ENCODE measurements around the gene CHP2. TPM values are rescaled to one million over a fixed set of nuclear protein-coding genes. Genes with fewer than 3 reads are reported as not detected.

The CHP2 gene
- total and polyA plus RNA-seq, 2 of the 13 experiments (the other 11 are each of a cell fraction or from before 2014, with no cell fraction given), result not detected

GRCh38 chr16:23711785-23712184 is 43.0 kb upstream of the CHP2 start (continued):
- TF ChIP-seq ZNF781 (CRISPR knock-in tag; IDR thresholded peaks at IDR 0.05; ENCODE audit: borderline replicate concordance, not compliant biosample characterization), result no peak
- TF ChIP-seq IRF9 (CRISPR knock-in tag; IDR thresholded peaks at IDR 0.05; ENCODE audit: borderline replicate concordance), result no peak

GRCh38 chr16:23712976-23713375 is 41.9 kb upstream of the CHP2 start, which contains the start of gene ERN2:
TSS of gene ERN2 (minus strand) at chr16:23713222. CDS start at chr16:23713187, 35 bp downstream.
- no peak within 1 kb of the TSS for H3K4me3 ChIP-seq (replicated peaks in 1 of 3; ENCODE audit: insufficient read depth in 1 of 3, low read depth in 2 of 3, low read length in 3 of 3)
- WGBS (ENCODE audit: low lambda C conversion rate), result 82% methylated on average over 29 of the region's 37 CpGs
- no peaks in the 10 kb centered on the region for H3K36me3 ChIP-seq (replicated peaks in 1 of 2; ENCODE audit: control insufficient read depth in 1 of 2, insufficient read depth in 2 of 2, low read length in 2 of 2)
- ChIA-PET POLR2A (no interaction called here), CTCF (ENCODE audit: low intra/inter-chr PET ratio, low total read pairs) (no interaction called here)
- H3K9ac ChIP-seq (ENCODE audit: insufficient read depth, low read depth, low read length), result no peak within 1 kb of the TSS
- ATAC-seq, result no peak
- no peak for TF ChIP-seq MXI1 (IDR thresholded peaks at IDR 0.05; ENCODE audit: borderline replicate concordance, low read depth, low read length)
- TF ChIP-seq ZNF768 (CRISPR knock-in tag; IDR thresholded peaks at IDR 0.05), result peak; percentile 56; the same call in 1 of the 2 replicates
- DNase-seq (ENCODE audit: low spot score), result no peak
- intact Hi-C loops (cut with micrococcal nuclease; ENCODE audit: unreplicated experiment), result no loop called here
- H3K27ac ChIP-seq (ENCODE audit: extremely low read length, insufficient read depth, low read length), result no peak within 1 kb of the TSS
- BruUV-seq (replicated peaks), result no TSS peak
- in situ Hi-C loops (cut with HindIII; ENCODE audit: extremely low pct_ligation_motif_present, low pct_unique_long_range_greater_than_20kb), result loop anchor here (10.0 kb wide), 1 partner anchor 62 kb away; no protein-coding TSS in a partner anchor
- no peak within 1 kb of the TSS for H3K4me2 ChIP-seq (ENCODE audit: low read depth, low read length)
- H3K79me2 ChIP-seq (ENCODE audit: insufficient read depth, low read length), result no peaks in the 10 kb centered on the region
- peaks cover 3 to 8% of the 10 kb centered on the region in 2 experiments; a peak in 1 of 5 replicates for H3K27me3 ChIP-seq (ENCODE audit: control insufficient read depth in 1 of 2, insufficient read depth in 2 of 2, low read length in 2 of 2)
- peaks cover under 1% of the 10 kb centered on the region; the same call in 1 of the 2 replicates for H3K4me1 ChIP-seq (ENCODE audit: insufficient read depth, low read length)
- no peak within 1 kb of the TSS for H2AFZ ChIP-seq (ENCODE audit: low read length)
- no peaks in the 10 kb centered on the region for H4K20me1 ChIP-seq (ENCODE audit: insufficient read depth, low read length)
- H3K9me3 ChIP-seq (ENCODE audit: low read length), result peaks cover 19% of the 10 kb centered on the region
- FAIRE-seq, result no peak

- in situ Hi-C loops (cut with HindIII; ENCODE audit: extremely low pct_ligation_motif_present, low pct_unique_long_range_greater_than_20kb) (loop anchor here (10.0 kb wide), 1 partner anchor 58 kb away; no protein-coding TSS in a partner anchor), intact Hi-C loops (cut with micrococcal nuclease; ENCODE audit: unreplicated experiment) (no loop called here)
- H3K9me3 ChIP-seq (ENCODE audit: low read length), result no peaks in the 10 kb centered on the region
- H3K4me1 ChIP-seq (ENCODE audit: insufficient read depth, low read length), result no peaks in the 10 kb centered on the region
- ATAC-seq (no peak), FAIRE-seq (no peak), DNase-seq (ENCODE audit: low spot score) (no peak)
- H3K27me3 ChIP-seq (ENCODE audit: control insufficient read depth in 1 of 2, insufficient read depth in 2 of 2, low read length in 2 of 2), result peaks cover 0 to 8% of the 10 kb centered on the region in 2 experiments; a peak in 1 of 5 replicates
- no peak overlapping the region for H3K4me2 ChIP-seq (ENCODE audit: low read depth, low read length)
- WGBS (ENCODE audit: low lambda C conversion rate), result 53% methylated on average over 5 of the region's 5 CpGs
- no TSS peak for BruUV-seq (replicated peaks)
- H3K4me3 ChIP-seq (replicated peaks in 1 of 3; ENCODE audit: insufficient read depth in 1 of 3, low read depth in 2 of 3, low read length in 3 of 3), result no peak overlapping the region
- no peak overlapping the region for H2AFZ ChIP-seq (ENCODE audit: low read length)
- H3K27ac ChIP-seq (ENCODE audit: extremely low read length, insufficient read depth, low read length), result no peak overlapping the region
- POLR2A ChIA-PET, result no interaction called here
- H3K36me3 ChIP-seq (replicated peaks in 1 of 2; ENCODE audit: control insufficient read depth in 1 of 2, insufficient read depth in 2 of 2, low read length in 2 of 2), result no peaks in the 10 kb centered on the region
- no peaks in the 10 kb centered on the region for H4K20me1 ChIP-seq (ENCODE audit: insufficient read depth, low read length)
- no peak overlapping the region for H3K9ac ChIP-seq (ENCODE audit: insufficient read depth, low read depth, low read length)
- CTCF ChIA-PET (ENCODE audit: low intra/inter-chr PET ratio, low total read pairs), result no interaction called here
- no peaks in the 10 kb centered on the region for H3K79me2 ChIP-seq (ENCODE audit: insufficient read depth, low read length)
- TF ChIP-seq MAFK (conservative IDR thresholded peaks at IDR 0.05 in 1 of 2, IDR thresholded peaks at IDR 0.05 in 1 of 2; ENCODE audit: low read length in 2 of 2) (peak; percentile 50 to 72; a peak in 2 of 4 replicates), NFIB (CRISPR knock-in tag; IDR thresholded peaks at IDR 0.05; ENCODE audit: borderline replicate concordance) (no peak), ZFP36L2 (CRISPR knock-in tag; IDR thresholded peaks at IDR 0.05) (no peak), MAFF (IDR thresholded peaks at IDR 0.05; ENCODE audit: low read depth, low read length) (peak; percentile 54; the same call in 1 of the 2 replicates)
Measured at GRCh38 chr16:23716484-23716883, 38.3 kb upstream of the CHP2 start.

Measured in HepG2 (cell line).